Ovary (tissue), 3 donors: ENCODE data around the gene UNC13B.

Experiments
- EP300 ChIP-seq: sonication (generic); formaldehyde crosslinking; IDR thresholded peaks from one replicate; pipeline ENCODE4 v1.6.1; 2017; ENCODE audit warnings: antibody characterized with exemption
- POLR2A ChIP-seq: fragments of 450-650 bp; IDR thresholded peaks from one replicate; pipeline ENCODE4 v1.6.1; 2017; ENCODE audit warnings: antibody characterized with exemption, mild to moderate bottlenecking, moderate library complexity
- TF ChIP-seq, protein P1 (sequence below), 3 donors: fragments of 450-650 bp in 2 of 3; fragments of 200-600 bp in 1 of 3; IDR thresholded peaks; one replicate each; pipeline versions ENCODE4 v1.5.1 to v1.8.0; 2016 to 2022; ENCODE audit warnings: antibody characterized with exemption in 3 of 3, mild to moderate bottlenecking in 1 of 3
- donor health status: DM: no; HTN: no; CAD: no.

DNA sequence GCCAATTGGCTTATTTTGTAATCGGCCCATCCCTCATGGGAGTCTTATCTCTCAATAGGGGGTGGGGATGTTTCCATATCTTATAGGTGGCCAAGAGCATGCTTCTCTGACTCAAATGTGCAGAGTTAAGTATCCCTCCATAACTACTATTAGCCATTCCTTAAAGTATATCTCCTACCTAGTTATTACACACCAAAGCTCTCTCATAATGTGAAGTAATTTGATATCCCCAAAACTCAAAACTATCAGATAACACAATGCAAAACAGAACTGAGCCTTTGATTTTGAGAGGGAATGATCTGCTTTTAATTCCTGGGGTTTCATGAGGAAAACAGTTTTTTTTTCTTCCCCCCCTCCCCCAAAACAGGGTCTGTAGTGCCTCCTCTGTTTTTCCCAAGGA, 28.4 kb downstream of the UNC13B start:
- TF ChIP-seq, protein P1, sequence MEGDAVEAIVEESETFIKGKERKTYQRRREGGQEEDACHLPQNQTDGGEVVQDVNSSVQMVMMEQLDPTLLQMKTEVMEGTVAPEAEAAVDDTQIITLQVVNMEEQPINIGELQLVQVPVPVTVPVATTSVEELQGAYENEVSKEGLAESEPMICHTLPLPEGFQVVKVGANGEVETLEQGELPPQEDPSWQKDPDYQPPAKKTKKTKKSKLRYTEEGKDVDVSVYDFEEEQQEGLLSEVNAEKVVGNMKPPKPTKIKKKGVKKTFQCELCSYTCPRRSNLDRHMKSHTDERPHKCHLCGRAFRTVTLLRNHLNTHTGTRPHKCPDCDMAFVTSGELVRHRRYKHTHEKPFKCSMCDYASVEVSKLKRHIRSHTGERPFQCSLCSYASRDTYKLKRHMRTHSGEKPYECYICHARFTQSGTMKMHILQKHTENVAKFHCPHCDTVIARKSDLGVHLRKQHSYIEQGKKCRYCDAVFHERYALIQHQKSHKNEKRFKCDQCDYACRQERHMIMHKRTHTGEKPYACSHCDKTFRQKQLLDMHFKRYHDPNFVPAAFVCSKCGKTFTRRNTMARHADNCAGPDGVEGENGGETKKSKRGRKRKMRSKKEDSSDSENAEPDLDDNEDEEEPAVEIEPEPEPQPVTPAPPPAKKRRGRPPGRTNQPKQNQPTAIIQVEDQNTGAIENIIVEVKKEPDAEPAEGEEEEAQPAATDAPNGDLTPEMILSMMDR (IDR thresholded peaks at IDR 0.05), result no peak
- TF ChIP-seq POLR2A (no peak), EP300 (no peak)
